Islet precursor cell (in vitro differentiated cells): ENCODE data around the gene CD274.
"Not testable (repeated sequence)": the region's sequence is repeated elsewhere in the genome, so short reads cannot be mapped to it uniquely, and the experiment has no call there.

Experiments
- DNase-seq: peaks from one replicate; pipeline ENCODE4 v3.0.0-alpha.2; 2018

Gene CD274

DNA sequence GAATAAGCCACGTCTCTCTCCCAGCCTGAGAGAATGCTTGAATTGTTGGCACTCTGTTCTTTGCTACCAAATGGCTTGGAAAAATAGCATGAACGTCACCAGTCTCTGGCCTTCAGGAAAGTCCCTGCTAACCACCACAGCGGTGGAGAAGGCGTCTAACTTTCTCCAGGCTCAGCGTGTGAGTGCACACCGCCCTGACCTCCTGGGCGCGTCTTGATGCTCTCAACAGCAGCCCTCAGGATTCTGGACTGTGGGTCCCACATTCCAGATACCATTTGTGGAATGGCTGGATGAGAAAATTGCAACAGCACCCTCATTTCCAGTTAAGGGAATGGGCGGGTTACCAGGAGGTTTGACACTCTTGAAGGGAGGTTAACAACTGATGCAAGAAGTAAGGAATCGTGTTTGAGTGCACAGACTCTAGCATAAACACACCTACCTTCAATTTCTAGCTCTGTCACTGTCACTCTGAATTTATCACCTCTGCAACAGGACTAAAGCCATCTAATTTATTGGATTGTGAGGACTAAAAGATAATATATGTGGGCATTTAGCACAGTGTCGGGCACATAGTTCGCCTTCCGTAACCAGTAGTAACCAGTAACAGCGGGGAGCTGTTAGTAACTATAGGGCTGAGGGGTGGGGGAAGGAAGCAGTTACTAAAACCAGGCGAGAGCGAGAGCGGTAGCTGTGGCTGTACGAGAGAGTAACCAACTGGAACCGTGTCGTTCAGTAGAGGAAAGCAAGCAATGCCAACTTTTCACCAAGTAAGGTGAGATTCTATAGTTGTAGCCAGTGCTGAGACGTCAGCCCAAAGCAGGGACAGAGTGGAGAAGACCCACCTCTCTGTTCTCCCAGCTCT lies 11.8 kb upstream of the CD274 start:
- no peak for DNase-seq

DNA sequence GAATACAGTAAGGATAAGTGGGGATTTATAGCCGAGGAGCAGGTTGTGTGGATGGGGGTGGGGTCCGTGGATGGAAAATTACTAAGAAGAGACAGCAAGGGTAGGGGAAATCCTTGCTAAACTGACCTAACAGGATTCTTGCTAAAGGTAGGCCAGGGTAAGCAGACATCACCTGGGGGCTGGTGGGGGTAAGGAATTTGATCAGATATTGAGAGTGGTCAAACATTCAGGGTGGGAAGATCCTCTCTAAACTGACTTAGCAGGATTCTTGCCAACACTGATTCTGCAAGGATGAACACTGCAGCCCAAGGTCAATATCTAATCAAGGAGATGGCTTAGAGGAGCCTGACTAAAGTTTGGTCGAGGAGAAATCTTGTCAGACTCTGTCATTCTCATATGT lies 9.9 kb upstream of the CD274 start:
- peak; percentile 69 for DNase-seq

DNA sequence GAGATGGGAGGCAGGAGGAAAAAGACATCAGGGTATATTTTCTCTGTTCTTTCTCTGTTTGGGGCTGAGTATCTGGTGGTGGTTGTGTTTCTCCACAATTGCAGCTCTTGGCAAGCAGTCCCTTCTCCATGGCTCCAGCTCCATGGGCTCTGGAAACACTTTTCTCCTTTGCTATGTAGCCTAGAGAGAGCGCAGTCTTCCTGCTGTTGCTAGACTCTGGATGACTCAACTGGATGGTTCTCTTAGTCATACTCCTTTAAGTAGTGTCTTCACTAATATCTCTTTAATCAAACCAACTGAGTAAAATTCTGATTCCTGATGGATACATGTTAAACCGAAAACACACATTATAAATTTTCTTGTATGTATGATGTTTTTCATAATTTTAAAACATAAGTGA lies 9.3 kb upstream of the CD274 start:
- DNase-seq, result peak; percentile 66

DNA sequence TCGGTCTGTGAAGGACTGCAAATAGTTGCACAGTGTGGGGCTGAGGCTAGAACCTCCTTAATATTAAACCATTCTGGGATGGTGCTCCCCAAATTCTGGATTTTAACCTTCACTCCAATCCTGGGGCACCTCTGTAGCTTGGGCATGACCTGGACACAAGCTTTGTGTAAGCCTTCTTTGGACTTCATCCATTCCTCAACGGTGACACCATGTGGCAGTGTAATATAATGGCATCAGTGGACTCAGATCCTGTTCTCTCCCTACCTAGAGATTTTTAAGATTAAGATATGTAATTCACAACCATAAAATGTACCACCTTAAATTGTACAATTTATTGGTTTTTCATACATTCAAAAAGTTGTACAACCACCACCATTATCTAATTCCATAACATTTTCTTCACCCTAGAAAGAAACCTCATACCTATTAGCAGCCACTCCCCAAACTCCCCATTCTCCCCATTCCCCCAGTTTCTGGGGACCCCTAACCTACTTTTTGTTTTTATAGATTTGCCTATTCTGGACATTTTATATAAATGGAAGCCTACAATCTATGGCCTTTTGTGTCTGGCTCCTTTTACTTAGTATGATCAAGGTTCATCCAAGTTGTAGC lies 7.8 kb upstream of the CD274 start:
- DNase-seq, result peak; percentile 66

DNA sequence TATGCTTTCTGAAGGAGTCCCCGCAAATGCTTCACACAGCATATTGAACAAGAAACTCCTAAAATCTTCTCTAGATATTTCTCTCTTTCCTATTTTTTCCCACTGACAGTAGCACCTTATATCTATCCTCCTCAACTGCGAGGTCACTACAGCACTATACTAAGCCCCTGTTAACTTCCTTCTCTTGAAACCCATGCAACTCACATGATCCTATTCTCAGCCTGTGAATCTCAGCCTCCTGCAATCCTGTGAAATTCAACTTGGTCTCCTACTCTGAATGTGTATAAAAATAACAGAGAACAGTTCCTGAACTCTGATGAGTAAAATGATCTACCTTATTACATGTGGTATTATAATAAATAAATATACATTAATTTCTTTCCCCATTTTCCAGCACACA lies 6.5 kb upstream of the CD274 start:
- DNase-seq, result no peak

DNA sequence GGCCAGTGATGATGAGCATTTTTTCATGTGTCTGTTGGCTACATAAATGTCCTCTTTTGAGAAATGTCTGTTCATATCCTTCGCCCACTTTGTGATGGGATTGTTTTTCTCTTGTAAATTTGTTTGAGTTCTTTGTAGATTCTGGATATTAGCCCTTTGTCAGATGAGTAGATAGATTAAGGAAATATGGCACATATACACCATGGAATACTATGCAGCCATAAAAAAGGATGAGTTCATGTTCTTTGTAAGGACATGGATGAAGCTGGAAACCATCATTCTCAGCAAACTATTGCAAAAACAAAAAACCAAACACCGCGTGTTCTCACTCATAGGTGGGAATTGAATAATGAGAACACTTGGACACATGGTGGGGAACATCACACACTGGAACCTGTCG lies 5.2 kb upstream of the CD274 start:
- not testable (repeated sequence) for DNase-seq

DNA sequence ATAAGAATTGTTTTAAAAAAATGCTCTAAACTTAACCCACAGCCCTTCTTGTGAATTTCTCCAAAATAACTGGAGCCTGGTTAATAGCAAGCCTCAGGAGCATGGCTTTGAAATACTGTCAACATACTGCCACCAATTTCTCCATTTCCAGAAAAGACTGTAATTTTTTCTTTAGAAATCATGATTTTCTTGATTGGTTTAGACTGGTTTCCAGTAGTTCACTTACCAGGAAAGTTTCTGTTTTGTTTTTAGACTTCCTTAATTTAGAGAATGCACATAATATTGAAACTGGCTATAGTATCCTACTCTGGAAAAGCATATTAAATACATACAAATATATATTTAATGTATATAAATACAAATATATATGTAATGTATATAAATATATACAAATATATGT lies 4.5 kb upstream of the CD274 start:
- no peak for DNase-seq

DNA sequence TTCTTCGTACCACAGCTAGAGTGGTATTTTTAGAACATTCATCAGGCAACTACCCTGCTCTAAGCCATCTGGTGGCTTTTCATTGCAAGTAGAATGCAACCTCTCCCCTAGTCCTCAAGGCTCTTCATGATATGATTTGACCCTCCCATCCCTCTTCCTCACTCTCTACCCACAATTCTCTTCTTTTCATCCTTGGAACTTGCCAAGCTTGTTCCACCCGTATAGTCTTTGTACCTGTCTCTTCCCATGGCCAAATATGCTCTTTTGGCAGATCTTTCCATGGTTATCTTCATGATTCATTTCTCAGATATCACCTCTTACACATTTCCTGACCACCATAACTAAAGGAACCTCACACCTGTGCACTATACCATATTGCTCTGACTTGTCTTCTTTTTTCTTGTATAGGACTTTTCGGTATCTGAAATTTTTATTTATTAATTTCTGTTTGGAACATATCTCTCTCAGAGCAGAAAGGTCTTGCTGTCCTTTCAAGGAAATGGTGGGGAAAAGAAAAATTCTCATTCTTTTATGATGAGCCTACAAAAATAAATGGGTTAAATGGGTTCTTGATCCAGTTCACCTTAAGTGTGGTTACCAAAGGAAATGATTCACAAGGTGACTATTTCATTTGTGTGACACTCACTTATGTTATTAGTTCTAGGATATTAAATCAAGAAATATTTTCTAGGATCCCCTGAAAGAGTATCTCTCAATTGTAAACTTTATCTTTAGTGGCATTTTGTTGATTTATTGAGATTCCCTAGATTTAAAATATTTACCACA lies 3.7 kb upstream of the CD274 start:
- no peak for DNase-seq

DNA sequence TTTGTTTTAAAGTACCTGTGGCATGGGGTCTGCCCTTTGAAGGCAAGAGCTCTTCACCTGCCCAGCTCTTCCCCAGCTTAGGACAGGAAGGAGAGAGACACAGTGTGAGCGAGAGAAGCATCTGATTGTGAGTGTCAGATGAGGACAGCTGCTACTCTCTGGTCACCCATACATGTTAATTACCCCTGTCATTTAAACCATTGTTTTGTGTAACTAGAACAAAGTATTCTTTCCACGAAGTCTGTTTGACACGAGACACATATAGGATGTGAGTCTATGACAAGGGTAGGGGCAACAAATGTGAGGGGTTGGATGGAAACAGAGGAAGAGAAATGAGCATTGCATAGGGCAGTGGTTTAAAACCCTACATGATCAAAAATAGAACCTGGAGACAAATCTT lies 3.0 kb upstream of the CD274 start:
- DNase-seq, result no peak

DNA sequence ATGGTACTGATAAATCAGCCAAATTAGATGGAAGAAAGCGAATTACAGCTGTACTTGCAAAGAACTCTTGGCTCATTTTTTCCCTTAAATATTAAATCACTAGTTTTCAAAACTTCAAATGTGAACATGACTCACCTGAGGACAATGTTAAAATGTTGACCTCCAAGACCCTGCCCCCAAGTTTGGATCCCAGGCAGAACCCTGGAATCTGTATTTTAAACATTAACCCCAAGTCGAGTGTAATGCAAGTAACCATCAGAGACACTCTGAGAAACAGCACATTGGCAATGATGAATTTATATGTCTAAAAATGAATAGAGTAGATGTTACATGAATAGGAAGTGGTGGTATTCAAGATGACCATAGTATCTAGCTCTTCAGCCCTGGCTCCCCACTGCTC lies 2.3 kb upstream of the CD274 start:
- DNase-seq, result no peak

DNA sequence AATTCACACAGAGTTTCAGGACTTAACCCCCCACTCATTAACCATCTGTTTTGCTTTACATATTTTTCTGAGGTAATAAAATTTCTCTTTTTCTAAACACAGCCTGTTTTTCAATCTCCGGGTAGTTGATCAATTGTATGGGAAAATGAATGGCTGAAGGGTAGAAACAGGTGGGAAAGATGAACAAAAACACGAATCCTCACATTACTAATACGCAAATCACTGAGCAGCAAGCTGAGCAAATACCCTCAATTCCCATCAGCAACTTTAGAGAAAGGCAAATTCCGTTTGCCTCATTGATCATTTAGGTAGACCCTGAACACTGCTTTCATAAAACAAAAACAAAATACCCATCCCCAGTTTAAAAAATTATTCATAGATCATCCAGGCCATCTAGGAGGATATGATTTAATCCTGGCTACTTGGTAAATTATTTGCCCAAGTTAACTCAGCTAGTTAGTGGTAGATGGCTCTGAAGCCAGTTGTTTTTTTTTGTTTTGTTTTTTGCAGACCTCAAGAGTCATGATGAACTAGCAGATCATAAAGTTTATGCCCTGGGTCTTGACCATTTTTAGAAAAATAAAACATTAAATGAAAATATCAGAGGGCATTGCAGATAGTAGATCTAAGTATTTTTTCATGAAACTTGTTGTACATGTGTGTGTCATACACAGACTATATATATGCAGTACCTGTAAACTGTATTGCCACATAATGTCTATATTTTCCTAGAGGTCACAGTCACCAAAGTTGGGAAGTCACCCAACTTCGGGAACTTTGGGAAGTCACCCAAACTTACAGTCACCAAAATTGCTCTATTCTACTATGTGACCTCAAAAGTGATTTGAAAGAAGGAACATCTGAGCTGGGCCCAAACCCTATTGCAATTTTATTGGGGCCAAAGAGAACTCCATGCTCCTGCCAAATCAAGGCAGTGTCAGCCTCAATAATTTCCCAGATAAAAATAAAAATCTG lies 1.6 kb upstream of the CD274 start:
- no peak for DNase-seq

DNA sequence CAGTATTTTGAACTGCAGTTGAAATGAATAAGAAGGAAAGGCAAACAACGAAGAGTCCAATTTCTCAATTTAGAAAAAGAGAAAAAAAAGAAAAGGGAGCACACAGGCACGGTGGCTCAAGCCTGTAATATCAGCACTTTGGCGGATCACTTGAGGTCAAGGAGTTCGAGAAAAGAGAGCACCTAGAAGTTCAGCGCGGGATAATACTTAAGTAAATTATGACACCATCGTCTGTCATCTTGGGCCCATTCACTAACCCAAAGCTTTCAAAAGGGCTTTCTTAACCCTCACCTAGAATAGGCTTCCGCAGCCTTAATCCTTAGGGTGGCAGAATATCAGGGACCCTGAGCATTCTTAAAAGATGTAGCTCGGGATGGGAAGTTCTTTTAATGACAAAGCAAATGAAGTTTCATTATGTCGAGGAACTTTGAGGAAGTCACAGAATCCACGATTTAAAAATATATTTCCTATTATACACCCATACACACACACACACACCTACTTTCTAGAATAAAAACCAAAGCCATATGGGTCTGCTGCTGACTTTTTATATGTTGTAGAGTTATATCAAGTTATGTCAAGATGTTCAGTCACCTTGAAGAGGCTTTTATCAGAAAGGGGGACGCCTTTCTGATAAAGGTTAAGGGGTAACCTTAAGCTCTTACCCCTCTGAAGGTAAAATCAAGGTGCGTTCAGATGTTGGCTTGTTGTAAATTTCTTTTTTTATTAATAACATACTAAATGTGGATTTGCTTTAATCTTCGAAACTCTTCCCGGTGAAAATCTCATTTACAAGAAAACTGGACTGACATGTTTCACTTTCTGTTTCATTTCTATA lies 602 bp upstream of the CD274 start:
- DNase-seq, result no peak

DNA sequence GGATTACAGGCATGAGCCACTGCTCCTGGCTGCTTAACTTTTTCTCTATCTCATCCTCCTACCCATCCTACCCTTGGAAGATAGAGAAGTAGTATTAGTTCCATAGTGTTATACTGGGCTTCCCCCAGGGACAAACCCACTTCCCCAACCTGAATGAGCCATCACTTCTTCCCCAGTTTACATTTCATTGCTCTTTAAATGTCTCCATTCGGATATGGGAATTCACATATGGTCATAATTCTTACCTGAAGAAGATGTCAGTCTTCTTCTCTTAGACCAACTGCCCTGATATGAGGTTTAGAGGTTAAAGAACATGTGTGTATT lies 1.9 kb downstream of the CD274 start:
- no peak for DNase-seq

DNA sequence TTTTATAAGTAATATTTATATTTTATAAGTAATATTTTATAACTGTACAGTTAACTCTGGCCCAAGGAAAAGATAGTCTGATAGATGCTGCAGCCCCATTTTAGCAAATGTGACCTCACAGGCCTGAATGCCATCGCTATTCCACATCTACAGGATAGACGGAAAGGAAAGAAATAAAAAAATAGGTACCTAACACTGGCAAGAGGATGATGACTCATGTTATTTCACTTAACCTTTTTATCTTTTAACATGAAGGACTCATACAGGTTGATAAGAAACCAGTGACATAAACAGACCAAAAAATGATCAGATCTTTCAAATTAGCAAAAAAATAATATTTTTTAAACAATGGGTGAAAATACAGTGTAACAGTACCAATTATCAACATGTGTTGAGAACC lies 2.7 kb downstream of the CD274 start:
- DNase-seq, result no peak

DNA sequence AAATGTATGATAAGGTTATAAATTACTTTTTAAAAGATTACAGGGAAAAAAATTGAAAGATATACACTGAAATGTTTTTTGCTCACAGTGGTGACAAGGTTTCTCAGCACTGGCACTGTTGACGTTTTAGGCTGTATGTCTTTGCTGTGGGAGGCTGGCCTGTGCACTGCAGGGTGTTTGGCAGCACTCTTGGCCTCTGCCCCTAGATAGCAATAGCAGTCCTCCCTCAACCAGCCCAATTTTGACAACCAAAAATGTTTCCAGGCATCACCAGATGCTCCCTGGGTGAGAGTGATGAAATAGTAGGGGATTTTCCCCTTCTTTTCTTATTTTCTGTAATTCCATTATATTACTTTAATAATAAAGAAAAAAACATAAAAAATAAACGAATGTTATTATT lies 3.3 kb downstream of the CD274 start:
- no peak for DNase-seq

DNA sequence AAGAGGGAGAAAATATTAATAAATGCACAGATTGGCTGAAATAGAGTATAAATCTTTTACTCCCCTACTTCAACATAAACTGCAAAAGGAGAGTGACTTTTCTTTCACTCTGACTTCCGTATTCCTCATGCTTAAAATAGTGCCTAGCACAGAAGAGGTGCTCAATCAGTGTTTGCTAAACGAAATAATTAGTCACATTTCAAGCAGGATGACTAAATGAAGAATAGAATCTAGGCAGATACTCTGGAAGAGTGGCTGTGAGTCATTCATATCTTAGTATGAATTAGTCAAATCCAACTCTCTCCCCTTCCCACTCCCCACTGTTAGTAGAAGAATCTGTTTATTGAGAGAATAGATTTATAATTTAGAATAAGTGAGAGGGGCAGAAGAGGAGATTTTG lies 4.8 kb downstream of the CD274 start:
- no peak for DNase-seq

DNA sequence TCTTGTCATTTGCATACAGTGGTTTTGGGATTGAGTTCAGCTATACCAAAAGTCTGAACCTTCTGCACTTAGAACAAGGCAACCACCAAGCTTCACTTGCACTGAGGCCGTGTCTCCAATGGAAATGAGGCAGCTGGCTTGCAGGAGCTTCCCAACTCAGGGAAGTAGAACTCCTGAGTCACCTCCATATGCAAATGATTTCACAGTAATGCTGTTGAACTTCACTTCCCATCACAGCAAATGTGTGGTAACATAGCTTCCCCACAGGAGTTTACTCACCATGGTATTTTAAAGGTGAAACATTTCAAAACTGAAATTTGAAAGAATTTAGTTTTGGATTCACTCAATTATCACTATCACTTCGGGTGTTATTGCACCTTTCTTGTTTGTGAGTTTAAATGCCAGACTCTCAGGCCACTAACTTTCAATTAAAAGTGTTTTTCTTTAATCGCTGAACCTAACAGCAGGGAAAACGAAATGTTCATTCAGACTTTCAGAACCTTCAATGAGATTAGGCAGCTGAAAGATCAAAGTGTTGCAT lies 9.0 kb downstream of the CD274 start:
- no peak for DNase-seq

DNA sequence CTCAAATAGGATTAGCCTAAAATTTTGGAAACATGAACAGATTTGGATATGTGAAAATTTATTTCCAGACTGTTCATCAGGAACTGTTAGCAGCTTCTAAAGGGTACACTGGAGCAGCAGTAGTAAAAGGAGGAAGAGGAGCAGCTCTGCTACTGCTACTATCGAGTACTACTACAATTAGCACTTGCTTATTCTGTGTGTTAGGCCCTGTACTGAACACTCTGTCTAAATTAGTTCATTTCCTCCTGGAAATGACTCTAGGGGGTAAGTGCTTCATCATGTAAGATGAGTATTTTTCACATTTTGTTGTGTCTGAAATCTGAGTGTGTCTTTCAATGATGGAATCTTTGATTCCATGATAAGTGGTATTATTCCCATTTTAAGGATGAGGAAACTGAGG lies 9.8 kb downstream of the CD274 start:
- no peak for DNase-seq

DNA sequence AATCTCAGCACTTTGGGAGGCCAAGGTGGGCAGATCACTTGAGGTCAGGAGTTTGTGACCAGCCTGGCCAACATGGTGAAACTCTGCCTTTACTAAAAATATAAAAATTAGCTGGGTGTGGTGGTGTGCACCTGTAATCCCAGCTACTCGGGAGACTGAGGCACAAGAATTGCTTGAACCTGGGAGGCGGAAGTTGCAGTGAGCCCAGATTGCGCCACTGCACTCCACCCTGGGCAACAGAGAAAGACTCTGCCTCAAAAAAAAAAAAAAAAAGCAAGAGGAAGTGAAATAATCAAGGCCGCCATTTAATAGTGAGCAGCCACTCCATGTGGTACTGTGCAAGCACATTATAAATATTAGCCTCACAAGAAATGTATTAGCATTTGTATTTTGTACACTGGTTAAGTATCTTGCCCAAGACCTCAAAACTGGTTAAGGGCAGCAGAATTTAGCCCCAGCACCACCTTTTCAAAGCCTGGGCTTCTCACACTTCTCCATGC lies 14.5 kb downstream of the CD274 start:
- not testable (repeated sequence) for DNase-seq

DNA sequence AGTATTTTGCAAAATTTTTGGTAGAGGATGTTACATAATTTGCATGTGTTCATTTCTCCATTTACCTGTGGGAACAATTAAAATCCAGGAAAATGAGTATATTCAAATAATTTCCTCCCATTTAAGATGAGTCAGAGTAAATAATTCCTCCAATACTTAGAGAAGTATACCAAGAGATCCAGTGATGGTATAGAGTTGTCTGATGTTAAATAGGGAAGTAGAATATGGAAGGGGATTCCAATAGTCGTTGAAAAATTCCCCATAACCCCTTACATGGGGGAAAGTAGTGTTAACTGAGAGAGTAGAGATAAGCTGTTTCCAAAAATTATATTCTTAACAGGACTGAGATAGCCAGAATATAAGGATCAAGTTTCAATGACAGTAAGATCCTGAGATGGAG lies 15.7 kb downstream of the CD274 start:
- DNase-seq, result no peak

DNA sequence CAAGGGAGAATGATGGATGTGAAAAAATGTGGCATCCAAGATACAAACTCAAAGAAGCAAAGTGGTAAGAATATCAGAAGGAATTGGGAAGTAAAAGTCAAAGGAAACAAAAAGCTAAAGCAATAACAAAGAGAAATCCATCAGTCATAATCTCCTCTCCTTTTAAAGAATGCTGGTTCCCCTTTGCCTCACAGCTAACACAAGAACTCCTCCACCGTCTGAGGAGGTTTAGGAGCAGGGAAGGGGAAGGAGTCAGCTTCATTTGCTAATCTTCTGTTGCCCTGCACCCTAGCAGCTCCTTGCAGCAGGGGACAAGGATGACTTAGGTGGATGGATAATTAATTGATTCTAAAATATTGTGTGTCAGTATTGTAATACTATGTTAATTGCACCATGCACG lies 16.4 kb downstream of the CD274 start:
- no peak for DNase-seq
